ENCODE results near the gene BNC2.

- TF ChIP-seq CTCF (IDR thresholded peaks at IDR 0.05) (no peak), POLR2A (IDR thresholded peaks at IDR 0.05) (no peak)
These were observed 242.9 kb downstream of the BNC2 start for GRCh38 chr9:16627521-16627920.

All from right lobe of liver (tissue), 4 donors.